BE2C (cell line): Measurements from ENCODE around the gene PIK3R6.

Experiments used
- DNase-seq: peaks from one replicate; pipeline ENCODE4 v3.0.0-alpha.2; 2020
- H3K27me3 ChIP-seq: fragments of 250-450 bp; sonication (Bioruptor Pico); 2 replicates; pipeline ENCODE4 v1.5.1; 2020; ENCODE audit warnings: mild to moderate bottlenecking
- H3K36me3 ChIP-seq: fragments of 250-450 bp; sonication (Bioruptor Pico); 2 replicates; pipeline ENCODE4 v1.5.1; 2020; ENCODE audit warnings: mild to moderate bottlenecking
- H3K4me1 ChIP-seq: fragments of 250-450 bp; sonication (Bioruptor Pico); 2 replicates; pipeline ENCODE4 v1.5.1; 2020
- H3K4me3 ChIP-seq: 2 replicates; pipeline ENCODE4 v1.5.1; 2011; ENCODE audit warnings: low read depth, low read length
- H3K9me3 ChIP-seq: fragments of 250-450 bp; sonication (Bioruptor Pico); 2 replicates; pipeline ENCODE4 v1.5.1; 2020
- TF ChIP-seq, protein P1 (sequence below): IDR thresholded peaks from 2 replicates; pipeline ENCODE4 v1.5.1; 2012; ENCODE audit warnings: mild to moderate bottlenecking, low read depth, low read length

The PIK3R6 gene

DNA sequence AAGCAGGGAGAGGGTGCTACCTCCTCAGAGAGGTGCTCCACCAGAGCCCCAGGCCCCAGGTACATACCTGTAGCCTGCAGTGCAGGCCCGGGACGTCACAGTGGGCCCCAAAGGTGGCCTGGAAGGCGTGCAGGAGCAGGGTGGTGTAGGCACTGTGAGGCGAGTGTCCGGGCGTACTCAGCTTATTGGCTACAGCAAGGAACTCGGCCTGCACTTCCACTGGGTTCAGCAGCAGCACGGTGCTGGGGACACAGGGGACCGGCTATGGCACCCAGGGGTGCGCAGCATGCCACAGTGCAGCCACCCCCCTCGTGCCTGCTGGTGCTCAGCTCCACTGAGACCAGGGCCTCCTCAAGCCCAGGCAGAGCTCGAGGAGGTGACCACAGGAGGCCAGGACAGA is 23.2 kb upstream of the PIK3R6 start:
- no peaks in the 10 kb centered on the region for H3K9me3 ChIP-seq
- TF ChIP-seq, protein P1, sequence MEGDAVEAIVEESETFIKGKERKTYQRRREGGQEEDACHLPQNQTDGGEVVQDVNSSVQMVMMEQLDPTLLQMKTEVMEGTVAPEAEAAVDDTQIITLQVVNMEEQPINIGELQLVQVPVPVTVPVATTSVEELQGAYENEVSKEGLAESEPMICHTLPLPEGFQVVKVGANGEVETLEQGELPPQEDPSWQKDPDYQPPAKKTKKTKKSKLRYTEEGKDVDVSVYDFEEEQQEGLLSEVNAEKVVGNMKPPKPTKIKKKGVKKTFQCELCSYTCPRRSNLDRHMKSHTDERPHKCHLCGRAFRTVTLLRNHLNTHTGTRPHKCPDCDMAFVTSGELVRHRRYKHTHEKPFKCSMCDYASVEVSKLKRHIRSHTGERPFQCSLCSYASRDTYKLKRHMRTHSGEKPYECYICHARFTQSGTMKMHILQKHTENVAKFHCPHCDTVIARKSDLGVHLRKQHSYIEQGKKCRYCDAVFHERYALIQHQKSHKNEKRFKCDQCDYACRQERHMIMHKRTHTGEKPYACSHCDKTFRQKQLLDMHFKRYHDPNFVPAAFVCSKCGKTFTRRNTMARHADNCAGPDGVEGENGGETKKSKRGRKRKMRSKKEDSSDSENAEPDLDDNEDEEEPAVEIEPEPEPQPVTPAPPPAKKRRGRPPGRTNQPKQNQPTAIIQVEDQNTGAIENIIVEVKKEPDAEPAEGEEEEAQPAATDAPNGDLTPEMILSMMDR, result no peak
- H3K4me3 ChIP-seq, result no peak overlapping the region
- H3K27me3 ChIP-seq, result no peaks in the 10 kb centered on the region
- no peak for DNase-seq
- no peaks in the 10 kb centered on the region for H3K36me3 ChIP-seq
- H3K4me1 ChIP-seq, result no peaks in the 10 kb centered on the region

DNA sequence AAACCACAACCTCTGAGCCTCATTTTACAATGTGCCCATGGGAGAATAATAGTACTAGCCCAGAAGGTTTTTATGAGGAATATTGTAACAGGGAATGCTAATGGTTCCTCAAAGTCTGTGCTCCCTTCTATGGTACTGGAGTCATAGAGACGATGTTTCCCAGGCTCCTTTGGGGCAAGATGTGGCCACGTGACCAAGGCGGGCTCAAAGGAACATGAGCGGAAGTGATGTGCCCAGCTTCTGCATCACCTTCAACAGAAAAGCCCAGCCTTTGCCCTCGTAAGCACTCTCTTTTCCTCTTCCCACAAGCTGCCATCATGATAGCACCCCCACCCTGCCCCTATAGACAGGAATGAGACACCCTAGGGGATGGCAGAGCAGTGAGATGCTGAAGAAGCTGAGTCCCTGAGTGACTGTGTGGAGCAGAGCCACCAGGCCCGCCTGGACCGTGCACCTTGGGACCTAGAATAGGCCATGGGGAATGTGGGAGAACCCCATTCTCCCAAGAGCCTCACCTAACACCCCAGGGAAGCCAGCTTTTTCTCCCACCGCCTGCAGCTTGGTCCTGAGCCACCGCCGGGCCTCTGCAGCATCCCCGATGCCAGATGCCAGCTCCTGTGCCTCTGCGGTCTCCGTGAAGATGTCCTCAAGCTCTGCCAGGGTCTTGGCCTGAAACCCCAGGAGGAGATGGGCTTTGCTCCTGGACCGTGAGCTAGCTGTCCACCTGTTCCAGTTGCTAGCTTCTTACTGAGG is 22.2 kb upstream of the PIK3R6 start:
- H3K27me3 ChIP-seq, result no peaks in the 10 kb centered on the region
- TF ChIP-seq, protein P1, result no peak
- DNase-seq, result no peak
- no peaks in the 10 kb centered on the region for H3K4me1 ChIP-seq
- no peak overlapping the region for H3K4me3 ChIP-seq
- H3K9me3 ChIP-seq, result no peaks in the 10 kb centered on the region
- H3K36me3 ChIP-seq, result no peaks in the 10 kb centered on the region

DNA sequence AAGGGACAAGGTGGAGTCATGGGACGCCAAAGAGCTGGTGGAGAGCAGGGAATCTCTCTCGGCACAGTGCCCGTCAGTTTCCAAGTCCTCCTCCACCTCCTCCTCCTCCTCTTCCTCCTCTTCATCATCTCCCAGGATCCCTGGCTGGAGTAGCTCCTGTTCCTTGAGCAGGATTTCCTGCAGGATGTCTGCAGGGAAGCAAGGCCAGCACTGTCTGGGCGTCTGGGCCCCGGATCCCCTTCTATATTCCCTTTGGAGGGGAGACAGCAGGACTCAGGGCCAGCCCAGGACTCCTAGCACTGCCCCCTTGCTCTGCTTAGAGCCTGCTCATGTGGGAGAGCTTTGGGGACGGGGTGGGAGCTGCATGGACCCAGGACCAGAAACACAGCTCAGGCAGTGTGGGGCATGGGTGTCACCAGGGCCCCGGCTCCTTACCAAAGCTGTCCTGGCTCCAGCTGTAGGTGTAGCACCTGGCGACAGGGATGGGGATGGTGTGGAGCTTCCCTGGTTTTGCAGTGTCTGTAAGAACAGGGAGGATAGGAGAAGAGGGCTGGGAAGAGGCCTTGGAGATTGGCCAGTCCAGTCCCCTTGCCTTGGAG is 21.3 kb upstream of the PIK3R6 start:
- Histone ChIP-seq H3K36me3 (no peaks in the 10 kb centered on the region), H3K4me3 (no peak overlapping the region), H3K4me1 (no peaks in the 10 kb centered on the region), H3K27me3 (no peaks in the 10 kb centered on the region), H3K9me3 (no peaks in the 10 kb centered on the region)
- TF ChIP-seq, protein P1, result no peak
- DNase-seq, result no peak

DNA sequence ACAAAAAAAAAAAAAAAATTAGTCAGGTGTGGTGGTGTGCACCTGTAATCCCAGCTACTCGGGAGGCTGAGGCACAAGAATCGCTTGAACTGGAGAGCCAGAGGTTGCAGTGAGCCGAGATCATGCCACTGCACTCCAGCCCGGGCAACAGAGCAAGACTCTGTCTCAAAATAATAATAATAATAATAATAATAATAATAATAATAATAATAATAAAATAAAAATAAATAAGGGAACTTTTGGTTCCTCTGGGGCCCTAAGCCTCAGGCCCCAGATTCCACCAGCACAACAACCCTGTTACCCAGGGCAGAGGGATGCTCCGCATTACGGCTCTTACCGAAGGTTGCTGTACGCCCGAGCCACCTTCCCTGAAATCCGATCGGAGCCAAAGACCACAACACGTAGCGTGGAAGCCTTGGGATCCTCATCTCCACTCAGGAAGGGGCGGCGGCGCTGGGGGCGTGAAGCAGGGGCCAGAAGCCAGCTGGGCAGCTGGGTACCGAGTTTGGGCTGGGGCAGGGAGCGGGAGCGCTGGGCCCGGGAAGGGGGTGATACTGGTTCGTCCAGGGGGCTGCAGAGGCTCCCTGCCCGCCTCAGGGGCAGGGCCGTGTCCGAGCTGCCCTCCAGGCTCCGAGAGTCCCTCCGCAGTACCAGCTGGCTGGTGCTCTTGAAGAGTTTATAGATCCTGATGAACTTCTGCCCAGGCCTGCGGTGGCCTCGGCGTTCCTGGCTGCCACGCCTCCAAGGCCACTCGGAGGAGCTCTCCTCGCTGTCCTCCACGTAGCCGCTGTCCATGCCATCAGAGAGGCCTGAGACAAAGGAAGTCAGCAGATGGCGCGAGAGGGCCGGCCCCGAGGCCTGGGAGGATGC is 20.6 kb upstream of the PIK3R6 start:
- no peak for DNase-seq
- H3K4me1 ChIP-seq, result no peaks in the 10 kb centered on the region
- TF ChIP-seq, protein P1, result no peak
- H3K4me3 ChIP-seq, result no peak overlapping the region
- no peaks in the 10 kb centered on the region for H3K27me3 ChIP-seq
- no peaks in the 10 kb centered on the region for H3K9me3 ChIP-seq
- H3K36me3 ChIP-seq, result no peaks in the 10 kb centered on the region

DNA sequence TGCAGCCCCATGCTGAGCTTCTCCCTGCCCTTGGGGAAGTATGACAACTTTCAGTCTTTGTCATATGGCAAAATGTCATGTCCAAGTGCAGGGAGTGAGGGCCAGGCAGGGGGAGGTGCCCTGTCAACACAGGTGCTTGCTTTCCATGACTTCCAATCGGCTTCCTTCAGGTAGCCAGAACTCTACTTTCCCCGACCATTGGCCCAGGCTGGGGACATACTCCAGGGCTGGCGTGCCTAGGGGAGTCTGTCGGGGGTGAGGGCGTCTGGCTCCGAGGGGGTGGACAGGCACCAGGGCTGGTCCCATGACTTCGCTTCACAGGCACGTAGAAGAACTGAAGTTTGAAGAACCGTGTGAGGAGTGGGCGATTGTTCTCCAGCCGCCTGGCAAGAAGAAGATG is 19.8 kb upstream of the PIK3R6 start:
- Histone ChIP-seq H3K27me3 (no peaks in the 10 kb centered on the region), H3K4me3 (no peak overlapping the region), H3K4me1 (no peaks in the 10 kb centered on the region), H3K36me3 (no peaks in the 10 kb centered on the region), H3K9me3 (no peaks in the 10 kb centered on the region)
- no peak for DNase-seq
- TF ChIP-seq, protein P1, result no peak
